GM12801 (cell line): ENCODE measurements around the gene CBARP.

Experiments used
- TF ChIP-seq, protein P1 (sequence below): IDR thresholded peaks from one replicate; pipeline ENCODE4 v1.5.1; 2011; ENCODE audit warnings: control low read depth; ENCODE audit not compliant: insufficient read length; ENCODE audit errors: extremely low read depth

CBARP gene

DNA sequence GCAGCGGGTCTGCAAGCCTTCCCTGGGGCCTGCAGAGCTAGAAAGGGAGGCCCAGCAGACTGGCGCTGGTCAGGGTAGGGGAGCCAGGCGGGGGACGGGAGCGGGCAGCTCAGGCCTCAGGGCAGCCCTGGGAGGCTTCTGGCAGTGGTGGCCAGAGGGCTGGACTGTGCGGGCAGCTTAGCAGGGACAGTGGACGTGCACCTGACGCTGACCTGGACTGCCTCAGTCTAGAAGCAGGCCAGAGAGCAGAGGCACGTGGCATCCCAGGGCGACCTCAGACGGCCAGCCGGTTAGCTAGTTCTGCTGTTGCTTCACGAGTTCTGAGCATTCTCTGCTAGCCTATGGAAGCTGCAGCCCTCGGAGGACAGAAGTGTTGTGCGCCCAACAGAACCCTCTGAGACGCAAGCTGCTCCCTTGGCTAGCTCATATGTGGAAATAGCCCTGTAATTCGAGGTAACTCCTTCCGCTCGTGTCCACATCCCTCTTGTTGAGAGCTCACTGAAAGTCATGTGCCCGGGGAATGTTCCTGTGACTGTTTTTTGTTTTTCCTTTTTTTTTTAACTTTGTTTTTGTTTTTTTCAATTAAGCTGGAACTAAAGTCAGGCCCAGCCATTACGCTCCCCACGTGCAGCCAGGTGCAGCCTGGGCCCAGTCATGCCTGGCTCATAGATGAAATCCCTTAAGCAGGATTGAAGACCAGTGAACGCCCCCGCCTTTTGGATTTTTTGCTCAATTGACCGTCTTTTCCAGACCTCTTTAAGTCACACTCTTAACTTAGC is 35.6 kb upstream of the CBARP start:
- TF ChIP-seq, protein P1, sequence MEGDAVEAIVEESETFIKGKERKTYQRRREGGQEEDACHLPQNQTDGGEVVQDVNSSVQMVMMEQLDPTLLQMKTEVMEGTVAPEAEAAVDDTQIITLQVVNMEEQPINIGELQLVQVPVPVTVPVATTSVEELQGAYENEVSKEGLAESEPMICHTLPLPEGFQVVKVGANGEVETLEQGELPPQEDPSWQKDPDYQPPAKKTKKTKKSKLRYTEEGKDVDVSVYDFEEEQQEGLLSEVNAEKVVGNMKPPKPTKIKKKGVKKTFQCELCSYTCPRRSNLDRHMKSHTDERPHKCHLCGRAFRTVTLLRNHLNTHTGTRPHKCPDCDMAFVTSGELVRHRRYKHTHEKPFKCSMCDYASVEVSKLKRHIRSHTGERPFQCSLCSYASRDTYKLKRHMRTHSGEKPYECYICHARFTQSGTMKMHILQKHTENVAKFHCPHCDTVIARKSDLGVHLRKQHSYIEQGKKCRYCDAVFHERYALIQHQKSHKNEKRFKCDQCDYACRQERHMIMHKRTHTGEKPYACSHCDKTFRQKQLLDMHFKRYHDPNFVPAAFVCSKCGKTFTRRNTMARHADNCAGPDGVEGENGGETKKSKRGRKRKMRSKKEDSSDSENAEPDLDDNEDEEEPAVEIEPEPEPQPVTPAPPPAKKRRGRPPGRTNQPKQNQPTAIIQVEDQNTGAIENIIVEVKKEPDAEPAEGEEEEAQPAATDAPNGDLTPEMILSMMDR = no peak

DNA sequence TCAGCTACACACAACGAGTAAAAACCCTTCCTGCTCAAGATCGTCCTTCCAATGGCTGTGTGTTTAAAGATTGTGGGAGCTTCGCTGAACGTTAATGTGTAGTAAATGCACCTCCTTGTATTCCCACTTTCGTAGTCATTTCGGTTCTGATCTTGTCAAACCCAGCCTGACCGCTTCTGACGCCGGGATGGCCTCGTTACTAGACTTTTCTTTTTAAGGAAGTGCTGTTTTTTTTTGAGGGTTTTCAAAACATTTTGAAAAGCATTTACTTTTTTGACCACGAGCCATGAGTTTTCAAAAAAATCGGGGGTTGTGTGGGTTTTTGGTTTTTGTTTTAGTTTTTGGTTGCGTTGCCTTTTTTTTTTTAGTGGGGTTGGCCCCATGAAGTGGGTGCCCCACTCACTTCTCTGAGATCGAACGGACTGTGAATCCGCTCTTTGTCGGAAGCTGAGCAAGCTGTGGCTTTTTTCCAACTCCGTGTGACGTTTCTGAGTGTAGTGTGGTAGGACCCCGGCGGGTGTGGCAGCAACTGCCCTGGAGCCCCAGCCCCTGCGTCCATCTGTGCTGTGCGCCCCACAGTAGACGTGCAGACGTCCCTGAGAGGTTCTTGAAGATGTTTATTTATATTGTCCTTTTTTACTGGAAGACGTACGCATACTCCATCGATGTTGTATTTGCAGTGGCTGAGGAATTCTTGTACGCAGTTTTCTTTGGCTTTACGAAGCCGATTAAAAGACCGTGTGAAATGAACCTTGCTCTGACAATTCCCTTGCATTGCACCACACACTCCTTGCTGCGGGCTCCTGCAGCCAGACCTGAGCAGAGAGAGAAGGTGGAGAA is 34.8 kb upstream of the CBARP start:
- TF ChIP-seq, protein P1 = no peak

DNA sequence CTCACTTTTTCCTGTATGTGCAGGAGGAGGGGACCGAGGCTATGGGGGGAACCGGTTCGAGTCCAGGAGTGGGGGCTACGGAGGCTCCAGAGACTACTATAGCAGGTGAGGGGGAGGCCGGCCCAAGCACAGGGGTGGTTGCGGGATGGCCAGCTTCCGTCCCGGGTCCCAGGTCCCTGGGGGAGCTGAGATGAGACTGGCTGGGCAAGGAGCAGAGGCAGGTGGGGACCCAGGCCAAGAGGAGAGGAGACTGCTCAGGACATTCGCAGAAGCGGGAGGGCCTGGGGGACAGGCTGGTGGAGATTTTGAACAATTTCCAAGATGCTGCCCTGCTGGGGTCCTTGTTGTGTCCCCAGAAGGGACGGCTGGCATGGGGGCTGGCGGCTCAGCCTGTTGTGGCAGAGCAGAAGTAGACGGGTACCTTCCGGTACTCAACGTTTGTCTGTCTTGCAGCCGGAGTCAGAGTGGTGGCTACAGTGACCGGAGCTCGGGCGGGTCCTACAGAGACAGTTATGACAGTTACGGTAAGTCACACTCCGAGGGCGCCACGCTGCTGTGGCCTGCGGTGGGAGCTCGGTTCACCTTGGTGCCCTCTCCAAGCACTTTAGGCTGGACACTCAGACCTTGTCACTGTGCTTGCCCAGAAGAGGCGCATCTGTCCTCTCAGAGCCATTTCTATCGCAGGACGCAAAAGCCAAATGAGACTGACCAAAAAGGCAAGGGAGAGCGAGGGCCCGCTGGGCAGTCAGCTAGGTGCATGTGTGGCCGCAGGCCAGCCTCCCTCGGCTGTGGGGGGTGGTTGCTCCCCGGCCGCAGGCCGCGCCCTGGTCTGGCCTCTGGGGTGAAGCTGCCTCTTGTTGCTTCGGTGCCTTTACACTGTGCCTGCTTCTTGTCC is 34.0 kb upstream of the CBARP start:
- TF ChIP-seq, protein P1 = no peak

DNA sequence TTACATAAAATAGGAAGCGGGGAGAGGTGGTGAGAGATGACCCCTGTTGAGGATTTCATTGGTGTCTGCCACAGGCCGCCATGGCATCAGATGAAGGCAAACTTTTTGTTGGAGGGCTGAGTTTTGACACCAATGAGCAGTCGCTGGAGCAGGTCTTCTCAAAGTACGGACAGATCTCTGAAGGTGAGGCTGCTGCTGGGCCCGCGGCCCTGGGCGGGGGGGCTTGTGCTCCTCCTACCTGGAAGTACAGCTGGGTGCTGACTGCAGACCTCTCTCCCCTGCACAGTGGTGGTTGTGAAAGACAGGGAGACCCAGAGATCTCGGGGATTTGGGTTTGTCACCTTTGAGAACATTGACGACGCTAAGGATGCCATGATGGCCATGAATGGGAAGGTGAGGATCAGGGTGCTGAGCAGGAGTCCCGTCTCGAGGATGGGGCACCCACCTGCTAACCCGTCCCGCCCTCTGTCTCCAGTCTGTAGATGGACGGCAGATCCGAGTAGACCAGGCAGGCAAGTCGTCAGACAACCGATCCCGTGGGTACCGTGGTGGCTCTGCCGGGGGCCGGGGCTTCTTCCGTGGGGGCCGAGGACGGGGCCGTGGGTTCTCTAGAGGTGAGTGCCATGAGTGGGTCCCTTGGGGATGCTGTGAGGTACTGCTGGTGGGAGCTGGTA is 33.2 kb upstream of the CBARP start:
- TF ChIP-seq, protein P1 = no peak

DNA sequence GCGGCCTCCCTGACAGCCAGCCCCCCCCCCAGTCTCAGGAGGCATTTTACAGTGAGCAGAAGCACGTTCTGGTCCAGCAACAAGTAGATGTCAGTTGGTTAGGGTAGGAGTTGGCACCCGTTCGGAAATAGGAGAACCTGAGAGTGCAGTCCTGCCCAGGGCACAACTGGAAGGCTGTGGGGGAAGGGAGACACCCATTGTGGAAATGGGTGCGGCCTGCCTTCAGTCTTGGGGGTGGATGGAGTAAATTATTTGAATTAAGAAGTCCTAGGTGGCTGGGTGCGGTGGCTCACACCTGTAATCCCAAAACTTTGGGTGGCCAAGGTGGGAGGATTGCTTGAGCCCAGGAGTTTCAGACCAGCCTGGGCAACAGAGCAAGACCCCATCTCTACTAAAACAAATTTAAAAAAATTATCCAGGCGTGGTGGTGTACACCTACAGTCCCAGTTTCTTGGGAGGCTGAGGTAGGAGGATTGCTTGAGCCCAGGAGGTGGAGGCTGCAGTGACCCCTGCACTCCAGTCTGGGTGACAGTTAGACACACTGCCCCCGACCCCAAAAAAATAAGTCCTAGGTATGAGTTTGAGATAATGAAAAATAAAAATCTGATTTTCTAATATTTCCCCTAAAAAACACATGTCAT is 32.5 kb upstream of the CBARP start:
- TF ChIP-seq, protein P1 = no peak

DNA sequence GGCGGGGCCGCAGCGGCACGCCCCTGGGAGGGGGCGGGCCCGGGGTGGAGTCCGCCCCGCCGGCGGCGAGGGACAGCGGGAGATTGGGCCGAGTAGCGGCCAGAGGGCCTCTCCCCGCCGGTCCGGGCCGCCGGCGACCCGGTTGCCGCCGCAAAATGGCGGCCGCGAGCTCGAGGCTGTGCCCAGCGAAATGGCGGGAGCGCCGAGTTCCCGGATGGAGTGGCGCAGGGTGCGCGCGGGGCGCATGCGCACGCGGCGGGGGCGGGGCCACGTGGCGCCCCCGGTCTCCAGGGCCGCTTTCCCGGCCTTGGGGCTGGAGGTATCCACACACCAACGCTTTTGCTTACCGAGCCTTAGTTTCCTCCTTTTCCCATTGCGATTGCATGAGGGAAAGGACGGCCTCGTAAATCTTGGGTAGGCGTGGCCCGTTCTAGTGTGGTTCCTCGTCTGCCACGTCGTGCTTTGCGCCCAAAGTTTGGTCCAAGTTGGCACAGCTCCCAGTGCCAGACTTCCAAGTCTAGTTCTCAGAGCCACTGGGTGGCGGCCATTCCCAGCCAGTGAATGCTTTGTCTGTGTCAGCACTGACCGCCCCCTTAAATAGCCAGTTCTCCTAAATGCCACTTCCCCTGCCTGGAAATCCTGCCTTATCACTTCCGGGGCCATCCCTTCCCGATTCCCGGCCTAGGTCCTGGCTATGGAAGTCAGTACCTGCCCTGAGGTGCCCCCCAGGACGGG is 31.8 kb upstream of the CBARP start:
- TF ChIP-seq, protein P1 = no peak
